Measurements from ENCODE around the gene CCDC146. TPM values are rescaled to one million over a fixed set of nuclear protein-coding genes. Genes with fewer than 3 reads are reported as not detected.

Gene CCDC146
- total and polyA plus RNA-seq, 10 of the 15 experiments (the other 5 are each of a cell fraction or from before 2014, with no cell fraction given) = 0.28 to 5.3 (median 1.3) TPM

DNA sequence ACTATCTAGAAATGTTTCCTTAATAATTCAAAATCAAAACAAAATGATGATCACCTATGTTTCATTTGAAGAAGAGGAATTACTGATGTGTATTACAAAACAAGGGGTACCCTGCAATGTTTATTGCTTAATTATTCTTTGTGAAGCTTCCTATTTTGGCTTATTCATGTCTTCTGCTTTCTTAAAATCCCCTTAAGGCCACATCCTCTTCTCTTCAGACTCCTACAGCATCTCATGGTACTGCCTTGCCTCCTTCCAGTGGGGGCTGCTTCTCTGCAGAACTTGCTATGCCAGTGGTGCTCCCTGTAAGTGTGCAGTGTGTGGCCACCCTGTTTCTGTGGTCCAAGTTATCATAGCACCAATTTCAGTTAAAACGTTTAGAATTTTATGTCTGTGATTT, 35.0 kb downstream of the CCDC146 start (continued):
- TF ChIP-seq BHLHE40 (IDR thresholded peaks at IDR 0.05; ENCODE audit: borderline replicate concordance in 1 of 2, low read depth in 2 of 2, low read length in 1 of 2) (no peak), PAX8 (IDR thresholded peaks at IDR 0.05) (no peak), SMAD5 (IDR thresholded peaks at IDR 0.05; ENCODE audit: low read depth) (no peak), IRF4 (IDR thresholded peaks at IDR 0.05; ENCODE audit: low read depth, low read length) (no peak), POU2F2 (IDR thresholded peaks at IDR 0.05; ENCODE audit: borderline replicate concordance, low read depth, low read length) (no peak), NBN (IDR thresholded peaks at IDR 0.05) (peak; percentile 59; the same call in 1 of the 2 replicates), ZNF274 (IDR thresholded peaks at IDR 0.05; ENCODE audit: insufficient read depth, insufficient read length) (no peak), WRNIP1 (IDR thresholded peaks at IDR 0.05; ENCODE audit: borderline replicate concordance, low read depth, low read length) (no peak), ZZZ3 (IDR thresholded peaks at IDR 0.05; ENCODE audit: control insufficient read depth, insufficient read length, low read depth) (no peak), MYB (IDR thresholded peaks at IDR 0.05; ENCODE audit: borderline replicate concordance, low read depth, low read length) (no peak), NR2C1 (IDR thresholded peaks at IDR 0.05) (no peak), IKZF2 (IDR thresholded peaks at IDR 0.05) (peak; percentile 37 to 54; a peak in 2 of 4 replicates), TCF7 (IDR thresholded peaks at IDR 0.05; ENCODE audit: borderline replicate concordance) (no peak), NR2F1 (conservative IDR thresholded peaks at IDR 0.05) (0 out of 2 replicates have a peak, but pooled peaks have one; percentile 30), DPF2 (IDR thresholded peaks at IDR 0.05) (peak; percentile 44; the same call in 1 of the 2 replicates)
- TF ChIP-seq, protein P1, sequence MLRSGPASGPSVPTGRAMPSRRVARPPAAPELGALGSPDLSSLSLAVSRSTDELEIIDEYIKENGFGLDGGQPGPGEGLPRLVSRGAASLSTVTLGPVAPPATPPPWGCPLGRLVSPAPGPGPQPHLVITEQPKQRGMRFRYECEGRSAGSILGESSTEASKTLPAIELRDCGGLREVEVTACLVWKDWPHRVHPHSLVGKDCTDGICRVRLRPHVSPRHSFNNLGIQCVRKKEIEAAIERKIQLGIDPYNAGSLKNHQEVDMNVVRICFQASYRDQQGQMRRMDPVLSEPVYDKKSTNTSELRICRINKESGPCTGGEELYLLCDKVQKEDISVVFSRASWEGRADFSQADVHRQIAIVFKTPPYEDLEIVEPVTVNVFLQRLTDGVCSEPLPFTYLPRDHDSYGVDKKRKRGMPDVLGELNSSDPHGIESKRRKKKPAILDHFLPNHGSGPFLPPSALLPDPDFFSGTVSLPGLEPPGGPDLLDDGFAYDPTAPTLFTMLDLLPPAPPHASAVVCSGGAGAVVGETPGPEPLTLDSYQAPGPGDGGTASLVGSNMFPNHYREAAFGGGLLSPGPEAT (IDR thresholded peaks at IDR 0.05; ENCODE audit: low read depth) = peak; percentile 64
- TF ChIP-seq, protein P2, sequence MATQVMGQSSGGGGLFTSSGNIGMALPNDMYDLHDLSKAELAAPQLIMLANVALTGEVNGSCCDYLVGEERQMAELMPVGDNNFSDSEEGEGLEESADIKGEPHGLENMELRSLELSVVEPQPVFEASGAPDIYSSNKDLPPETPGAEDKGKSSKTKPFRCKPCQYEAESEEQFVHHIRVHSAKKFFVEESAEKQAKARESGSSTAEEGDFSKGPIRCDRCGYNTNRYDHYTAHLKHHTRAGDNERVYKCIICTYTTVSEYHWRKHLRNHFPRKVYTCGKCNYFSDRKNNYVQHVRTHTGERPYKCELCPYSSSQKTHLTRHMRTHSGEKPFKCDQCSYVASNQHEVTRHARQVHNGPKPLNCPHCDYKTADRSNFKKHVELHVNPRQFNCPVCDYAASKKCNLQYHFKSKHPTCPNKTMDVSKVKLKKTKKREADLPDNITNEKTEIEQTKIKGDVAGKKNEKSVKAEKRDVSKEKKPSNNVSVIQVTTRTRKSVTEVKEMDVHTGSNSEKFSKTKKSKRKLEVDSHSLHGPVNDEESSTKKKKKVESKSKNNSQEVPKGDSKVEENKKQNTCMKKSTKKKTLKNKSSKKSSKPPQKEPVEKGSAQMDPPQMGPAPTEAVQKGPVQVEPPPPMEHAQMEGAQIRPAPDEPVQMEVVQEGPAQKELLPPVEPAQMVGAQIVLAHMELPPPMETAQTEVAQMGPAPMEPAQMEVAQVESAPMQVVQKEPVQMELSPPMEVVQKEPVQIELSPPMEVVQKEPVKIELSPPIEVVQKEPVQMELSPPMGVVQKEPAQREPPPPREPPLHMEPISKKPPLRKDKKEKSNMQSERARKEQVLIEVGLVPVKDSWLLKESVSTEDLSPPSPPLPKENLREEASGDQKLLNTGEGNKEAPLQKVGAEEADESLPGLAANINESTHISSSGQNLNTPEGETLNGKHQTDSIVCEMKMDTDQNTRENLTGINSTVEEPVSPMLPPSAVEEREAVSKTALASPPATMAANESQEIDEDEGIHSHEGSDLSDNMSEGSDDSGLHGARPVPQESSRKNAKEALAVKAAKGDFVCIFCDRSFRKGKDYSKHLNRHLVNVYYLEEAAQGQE (IDR thresholded peaks at IDR 0.05; ENCODE audit: low read depth, low read length) = no peak
- TF ChIP-seq, protein P3, sequence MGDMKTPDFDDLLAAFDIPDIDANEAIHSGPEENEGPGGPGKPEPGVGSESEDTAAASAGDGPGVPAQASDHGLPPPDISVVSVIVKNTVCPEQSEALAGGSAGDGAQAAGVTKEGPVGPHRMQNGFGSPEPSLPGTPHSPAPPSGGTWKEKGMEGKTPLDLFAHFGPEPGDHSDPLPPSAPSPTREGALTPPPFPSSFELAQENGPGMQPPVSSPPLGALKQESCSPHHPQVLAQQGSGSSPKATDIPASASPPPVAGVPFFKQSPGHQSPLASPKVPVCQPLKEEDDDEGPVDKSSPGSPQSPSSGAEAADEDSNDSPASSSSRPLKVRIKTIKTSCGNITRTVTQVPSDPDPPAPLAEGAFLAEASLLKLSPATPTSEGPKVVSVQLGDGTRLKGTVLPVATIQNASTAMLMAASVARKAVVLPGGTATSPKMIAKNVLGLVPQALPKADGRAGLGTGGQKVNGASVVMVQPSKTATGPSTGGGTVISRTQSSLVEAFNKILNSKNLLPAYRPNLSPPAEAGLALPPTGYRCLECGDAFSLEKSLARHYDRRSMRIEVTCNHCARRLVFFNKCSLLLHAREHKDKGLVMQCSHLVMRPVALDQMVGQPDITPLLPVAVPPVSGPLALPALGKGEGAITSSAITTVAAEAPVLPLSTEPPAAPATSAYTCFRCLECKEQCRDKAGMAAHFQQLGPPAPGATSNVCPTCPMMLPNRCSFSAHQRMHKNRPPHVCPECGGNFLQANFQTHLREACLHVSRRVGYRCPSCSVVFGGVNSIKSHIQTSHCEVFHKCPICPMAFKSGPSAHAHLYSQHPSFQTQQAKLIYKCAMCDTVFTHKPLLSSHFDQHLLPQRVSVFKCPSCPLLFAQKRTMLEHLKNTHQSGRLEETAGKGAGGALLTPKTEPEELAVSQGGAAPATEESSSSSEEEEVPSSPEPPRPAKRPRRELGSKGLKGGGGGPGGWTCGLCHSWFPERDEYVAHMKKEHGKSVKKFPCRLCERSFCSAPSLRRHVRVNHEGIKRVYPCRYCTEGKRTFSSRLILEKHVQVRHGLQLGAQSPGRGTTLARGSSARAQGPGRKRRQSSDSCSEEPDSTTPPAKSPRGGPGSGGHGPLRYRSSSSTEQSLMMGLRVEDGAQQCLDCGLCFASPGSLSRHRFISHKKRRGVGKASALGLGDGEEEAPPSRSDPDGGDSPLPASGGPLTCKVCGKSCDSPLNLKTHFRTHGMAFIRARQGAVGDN (IDR thresholded peaks at IDR 0.05) = no peak
- TF ChIP-seq, protein P4, sequence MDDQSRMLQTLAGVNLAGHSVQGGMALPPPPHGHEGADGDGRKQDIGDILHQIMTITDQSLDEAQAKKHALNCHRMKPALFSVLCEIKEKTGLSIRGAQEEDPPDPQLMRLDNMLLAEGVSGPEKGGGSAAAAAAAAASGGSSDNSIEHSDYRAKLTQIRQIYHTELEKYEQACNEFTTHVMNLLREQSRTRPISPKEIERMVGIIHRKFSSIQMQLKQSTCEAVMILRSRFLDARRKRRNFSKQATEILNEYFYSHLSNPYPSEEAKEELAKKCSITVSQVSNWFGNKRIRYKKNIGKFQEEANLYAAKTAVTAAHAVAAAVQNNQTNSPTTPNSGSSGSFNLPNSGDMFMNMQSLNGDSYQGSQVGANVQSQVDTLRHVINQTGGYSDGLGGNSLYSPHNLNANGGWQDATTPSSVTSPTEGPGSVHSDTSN (IDR thresholded peaks at IDR 0.05; ENCODE audit: insufficient replicate concordance, low read depth, low read length) = no peak
- TF ChIP-seq, protein P5, sequence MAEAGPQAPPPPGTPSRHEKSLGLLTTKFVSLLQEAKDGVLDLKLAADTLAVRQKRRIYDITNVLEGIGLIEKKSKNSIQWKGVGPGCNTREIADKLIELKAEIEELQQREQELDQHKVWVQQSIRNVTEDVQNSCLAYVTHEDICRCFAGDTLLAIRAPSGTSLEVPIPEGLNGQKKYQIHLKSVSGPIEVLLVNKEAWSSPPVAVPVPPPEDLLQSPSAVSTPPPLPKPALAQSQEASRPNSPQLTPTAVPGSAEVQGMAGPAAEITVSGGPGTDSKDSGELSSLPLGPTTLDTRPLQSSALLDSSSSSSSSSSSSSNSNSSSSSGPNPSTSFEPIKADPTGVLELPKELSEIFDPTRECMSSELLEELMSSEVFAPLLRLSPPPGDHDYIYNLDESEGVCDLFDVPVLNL (IDR thresholded peaks at IDR 0.05; ENCODE audit: low read depth, low read length) = no peak

Measured in GM12878 (cell line).